ENCODE data around the gene AHSP.

DNA sequence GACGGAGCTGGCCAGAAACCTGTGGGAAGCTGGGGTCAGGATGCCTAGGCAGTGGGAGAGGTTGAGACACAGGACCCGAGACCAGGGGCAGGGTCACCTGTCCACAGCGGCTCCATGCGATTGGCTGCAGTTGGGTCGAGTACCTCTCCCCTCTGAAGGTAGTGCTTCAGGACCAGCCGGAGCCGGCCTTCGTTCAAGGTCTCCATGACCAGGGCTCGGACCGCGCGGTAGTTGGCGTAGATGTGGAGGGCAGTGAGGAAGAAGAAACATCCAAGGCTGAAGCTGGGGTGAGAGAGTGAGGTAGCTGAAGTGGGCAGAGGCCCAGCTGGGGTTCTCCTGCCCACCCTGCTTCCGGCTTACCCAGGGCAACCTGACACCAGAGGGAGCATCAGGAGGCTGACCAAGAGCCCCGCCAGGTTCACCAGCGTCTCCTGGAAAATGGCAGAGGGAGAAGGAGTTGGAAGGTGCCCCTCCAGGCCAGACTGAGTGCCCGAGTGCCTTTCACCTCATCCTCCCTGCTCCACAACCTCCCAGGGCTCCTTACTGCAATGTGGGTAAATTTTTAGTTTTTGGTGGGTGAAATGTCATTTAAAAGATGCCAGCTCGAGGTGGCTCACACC, 34.1 kb upstream of the AHSP start:
- TF ChIP-seq EZH2 (IDR thresholded peaks at IDR 0.05) (no peak), POLR2AphosphoS5 (IDR thresholded peaks at IDR 0.05; ENCODE audit: borderline replicate concordance, low read depth, low read length) (no peak)

Data from SK-N-MC (cell line).